SIG-M5 treated with dmso at 0.1 percent for 504 hours (cell line): Measurements from ENCODE around the gene ZBTB6.
A peak's percentile ranks its signal among the peaks of the same experiment; 100 is the strongest.
"Not testable (repeated sequence)": the region's sequence is repeated elsewhere in the genome, so short reads cannot be mapped to it uniquely, and the experiment has no call there.

Experiments
- DNase-seq: peaks from one replicate; lab custom pipeline; 2025; ENCODE audit not compliant: unreplicated experiment; lab: John Stamatoyannopoulos, UW

Gene ZBTB6

DNA sequence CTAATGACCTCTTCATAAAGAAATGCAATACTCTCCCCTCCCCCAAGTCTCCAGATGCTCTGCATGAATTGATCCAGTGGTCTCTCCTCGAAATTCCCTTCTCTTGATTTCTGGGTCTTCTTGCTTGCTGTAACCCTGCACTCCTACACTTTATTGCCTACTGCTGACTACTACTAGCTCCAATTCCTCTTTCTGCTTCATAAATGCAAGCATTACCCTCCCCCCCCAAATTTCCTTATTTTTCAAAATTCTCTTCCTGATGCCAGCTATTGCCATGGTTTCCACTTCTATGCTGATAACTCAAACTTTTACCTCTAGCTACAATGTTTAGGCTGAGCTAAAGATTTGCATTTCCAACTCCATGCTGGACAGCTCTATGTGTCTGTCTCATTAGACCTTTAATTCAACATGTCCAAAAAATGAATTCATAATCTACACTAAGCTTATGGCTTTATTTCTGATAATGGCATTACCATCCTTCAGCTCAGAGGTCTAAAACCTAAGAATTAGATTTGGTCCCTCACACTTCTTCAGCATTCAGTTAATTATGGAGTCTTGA is 16.8 kb upstream of the ZBTB6 start:
- no peak for DNase-seq

DNA sequence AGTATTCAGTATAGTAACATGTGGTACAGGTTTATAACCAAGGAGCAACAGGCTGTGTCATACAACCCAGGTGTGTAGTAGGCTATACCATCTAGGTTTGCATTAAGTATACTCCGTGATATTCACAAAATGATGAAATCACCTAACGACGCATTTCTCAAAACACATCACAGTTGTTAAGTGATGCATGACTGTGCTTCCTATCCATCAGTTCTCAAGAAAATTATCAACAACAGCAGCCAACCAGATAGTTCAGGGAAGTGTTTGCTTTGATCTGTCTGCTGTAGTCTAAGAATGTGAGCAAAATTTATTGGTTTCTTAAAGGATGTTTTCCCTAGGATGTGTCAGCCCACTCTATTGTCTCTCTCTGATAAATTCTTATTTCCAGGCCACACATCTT is 10.8 kb upstream of the ZBTB6 start:
- DNase-seq, result no peak

DNA sequence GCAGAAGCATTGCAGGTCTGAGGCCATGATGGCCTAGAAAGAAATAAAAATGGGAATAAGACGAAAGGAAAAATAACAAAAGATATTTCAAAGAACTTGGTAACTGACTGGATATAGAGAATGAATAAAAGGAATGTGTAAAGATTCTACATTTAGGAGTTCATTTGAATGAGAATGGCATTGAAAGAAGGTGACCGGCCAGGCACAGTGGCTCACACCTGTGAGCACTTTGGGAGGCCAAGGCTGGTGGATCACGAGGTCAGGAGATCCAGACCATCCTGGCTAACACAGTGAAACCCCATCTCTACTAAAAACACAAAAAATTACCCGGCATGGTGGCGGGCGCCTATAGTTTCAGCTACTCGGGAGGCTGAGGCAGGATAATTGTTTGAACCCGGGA is 9.6 kb upstream of the ZBTB6 start:
- no peak for DNase-seq

DNA sequence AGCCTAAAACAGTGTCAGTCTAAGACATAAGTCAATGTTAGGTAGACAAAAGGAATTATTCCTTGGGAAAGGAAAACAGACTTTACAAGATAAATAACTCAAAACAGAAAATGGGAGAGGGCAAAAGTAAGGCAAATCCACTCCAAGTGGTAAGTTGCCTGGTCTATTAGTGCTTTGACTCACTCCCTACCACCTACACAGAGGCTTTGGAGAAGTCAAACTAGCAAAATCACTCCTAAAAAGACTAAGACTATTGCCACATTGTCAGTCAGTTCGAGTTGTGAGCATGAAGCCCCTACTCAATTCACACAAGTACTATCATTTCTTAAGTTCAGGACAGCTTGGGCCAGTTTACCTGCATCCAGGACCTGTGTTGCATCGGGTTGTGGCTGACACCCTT is 5.2 kb upstream of the ZBTB6 start:
- DNase-seq, result no peak

- DNase-seq, result no peak
Measured at GRCh38 chr9:122912671-122912963, 506 bp downstream of the ZBTB6 start.

- DNase-seq, result not testable (repeated sequence)
Measured at GRCh38 chr9:122906122-122906521, 7.0 kb downstream of the ZBTB6 start.

DNA sequence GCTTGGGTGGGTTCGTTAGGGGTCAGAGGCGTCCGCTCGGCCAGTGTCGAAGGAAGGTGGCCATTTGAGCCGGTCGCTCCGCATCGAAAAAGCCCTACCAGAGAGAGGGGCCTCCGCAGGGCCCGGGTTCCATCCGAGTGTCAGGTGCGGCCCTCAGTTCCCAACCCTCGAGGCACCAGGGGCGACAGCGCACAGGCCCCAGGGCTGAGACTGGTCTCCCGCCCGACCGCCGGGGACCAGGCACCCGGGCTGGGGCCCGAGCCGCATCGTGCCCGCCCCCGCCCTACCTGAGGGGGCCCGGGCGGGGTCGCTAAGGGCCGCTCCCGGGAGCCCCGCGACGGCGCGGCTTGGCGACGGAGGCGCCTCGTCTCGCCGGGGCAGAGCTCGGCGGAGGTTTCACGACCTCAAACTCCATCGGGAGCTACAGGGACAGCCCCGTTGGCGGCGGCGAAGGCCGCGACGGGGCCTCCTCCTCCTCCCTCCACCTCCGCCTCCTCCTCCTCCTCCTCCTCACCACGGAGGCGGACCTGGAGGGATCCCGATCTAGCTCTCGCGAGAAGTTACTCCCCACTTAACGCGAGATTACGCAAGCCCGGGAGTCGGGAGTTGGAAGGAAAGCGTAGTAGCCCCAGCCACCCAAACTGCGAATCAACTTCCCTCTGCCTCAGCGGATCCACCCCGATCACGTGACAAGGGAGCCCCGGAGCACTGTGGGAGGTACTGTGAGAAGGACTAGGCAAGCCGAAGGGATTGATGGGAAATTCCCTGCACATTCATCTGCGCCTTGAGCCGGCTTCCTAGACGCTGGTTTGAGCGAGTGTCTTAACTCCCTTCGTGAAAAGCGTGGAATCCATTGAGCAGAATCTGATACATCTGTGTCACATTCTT is 8.1 kb downstream of the ZBTB6 start, which contains the start of gene RC3H2:
TSS of gene RC3H2 (minus strand) at position 537 of the 888 bp plus-strand sequence. CDS start 7,850 bp downstream, outside the sequence.
- DNase-seq, result peak; percentile 99

- DNase-seq, result no peak
Measured at GRCh38 chr9:122904466-122904822, 8.7 kb downstream of the ZBTB6 start.

- DNase-seq, result no peak
Measured at GRCh38 chr9:122900791-122901190, 12.3 kb downstream of the ZBTB6 start.

GRCh38 chr9:122897969-122898368 is 15.2 kb downstream of the ZBTB6 start:
- DNase-seq, result no peak

GRCh38 chr9:122888480-122888879 is 24.6 kb downstream of the ZBTB6 start:
- DNase-seq, result no peak

DNA sequence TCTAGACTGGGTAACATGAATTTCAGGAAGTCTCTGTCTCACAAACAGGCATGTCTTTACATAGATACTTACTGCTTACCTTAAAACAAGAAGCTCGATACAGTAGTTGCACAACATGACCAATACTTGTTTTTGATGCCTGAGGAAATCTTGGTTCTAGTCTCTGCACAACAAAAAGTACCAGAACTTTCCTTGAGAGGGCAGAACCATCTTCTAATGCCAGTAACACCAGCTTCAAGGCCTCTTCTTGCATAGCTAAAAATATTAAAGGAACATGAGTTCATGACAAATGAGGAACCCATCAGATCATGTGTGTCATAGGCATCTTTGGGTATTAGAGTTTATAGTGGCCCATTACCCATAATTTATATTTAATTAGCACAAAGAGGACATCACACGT is 30.0 kb downstream of the ZBTB6 start:
- DNase-seq, result no peak

- no peak for DNase-seq
Measured at GRCh38 chr9:122879443-122879842, 33.7 kb downstream of the ZBTB6 start.

- DNase-seq, result no peak
Measured at GRCh38 chr9:122875523-122875922, 37.6 kb downstream of the ZBTB6 start.

- not testable (repeated sequence) for DNase-seq
Measured at GRCh38 chr9:122867276-122867675, 45.8 kb downstream of the ZBTB6 start.

GRCh38 chr9:122866079-122866478 is 47.0 kb downstream of the ZBTB6 start:
- no peak for DNase-seq

DNA sequence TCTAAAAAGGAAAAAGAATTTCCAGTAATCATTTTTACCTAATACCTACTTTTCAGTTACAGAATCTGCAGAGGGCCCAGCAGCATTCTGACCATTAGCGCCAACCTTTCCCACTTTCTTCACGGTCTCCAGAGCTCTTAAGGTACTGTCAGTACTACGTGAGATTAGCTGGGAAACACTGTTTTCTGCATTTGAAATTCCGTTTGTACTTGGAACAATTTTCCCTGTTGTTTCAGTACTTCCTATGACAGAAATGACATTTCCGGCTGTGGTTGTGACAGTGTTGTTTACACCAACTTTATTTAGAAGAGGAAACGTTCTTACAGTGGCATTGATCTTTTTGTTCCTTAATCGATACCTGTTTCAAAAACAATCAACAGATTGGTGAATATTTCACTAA is 47.8 kb downstream of the ZBTB6 start:
- no peak for DNase-seq

DNA sequence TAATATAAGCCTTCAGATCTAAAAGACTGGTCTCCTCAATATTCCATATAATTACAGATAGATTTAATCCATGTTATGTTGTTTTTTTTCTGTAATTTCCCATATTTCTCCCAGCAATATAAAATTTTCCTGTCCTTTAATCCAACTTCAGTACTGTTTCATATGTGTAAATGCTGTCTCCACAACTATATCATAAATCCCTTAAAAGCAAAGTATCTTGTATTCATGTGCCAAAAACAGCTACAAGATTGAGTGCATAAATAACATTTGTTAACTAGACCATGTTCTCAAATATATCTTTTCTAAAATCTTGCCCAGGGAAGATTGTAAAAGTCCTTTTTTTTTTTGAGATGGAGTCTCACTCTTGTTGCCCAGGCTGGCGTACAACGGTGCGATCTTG is 49.7 kb downstream of the ZBTB6 start:
- DNase-seq, result no peak

GRCh38 chr9:122860319-122861142 is 52.6 kb downstream of the ZBTB6 start:
- DNase-seq, result no peak
